ENCODE results near the gene SGIP1.

GRCh38 chr1:66596191-66596590, 62.2 kb downstream of the SGIP1 start:
- TF ChIP-seq TAF1 (IDR thresholded peaks at IDR 0.05; ENCODE audit: low read depth, low read length) (no peak), POLR2A (IDR thresholded peaks at IDR 0.05; ENCODE audit: low read depth, low read length) (no peak)
